ENCODE measurements around the gene CDC7.

The CDC7 gene

GRCh38 chr1:91549041-91549735 lies 48.5 kb downstream of the CDC7 start:
- no peak for DNase-seq (ENCODE audit: low spot score)

GRCh38 chr1:91550961-91551360 lies 50.3 kb downstream of the CDC7 start:
- no peak for DNase-seq (ENCODE audit: low spot score)

GRCh38 chr1:91552091-91552490 lies 51.4 kb downstream of the CDC7 start:
- DNase-seq (ENCODE audit: low spot score), result no peak

- no peak for DNase-seq (ENCODE audit: low spot score)
These were observed 51.9 kb downstream of the CDC7 start for GRCh38 chr1:91552596-91552995.

GRCh38 chr1:91553177-91553591 lies 52.5 kb downstream of the CDC7 start:
- DNase-seq (ENCODE audit: low spot score), result peak; percentile 49

- no peak for DNase-seq (ENCODE audit: low spot score)
These were observed 54.6 kb downstream of the CDC7 start for GRCh38 chr1:91555074-91555730.

- no peak for DNase-seq (ENCODE audit: low spot score)
These were observed 55.3 kb downstream of the CDC7 start for GRCh38 chr1:91555821-91556531.

GRCh38 chr1:91556556-91556955 lies 55.9 kb downstream of the CDC7 start:
- DNase-seq (ENCODE audit: low spot score), result no peak

GRCh38 chr1:91557039-91557690 lies 56.5 kb downstream of the CDC7 start:
- DNase-seq (ENCODE audit: low spot score), result no peak

- DNase-seq (ENCODE audit: low spot score), result no peak
These were observed 57.2 kb downstream of the CDC7 start for GRCh38 chr1:91557826-91558225.

GRCh38 chr1:91559046-91559750 lies 58.5 kb downstream of the CDC7 start:
- no peak for DNase-seq (ENCODE audit: low spot score)

GRCh38 chr1:91559838-91560565 lies 59.4 kb downstream of the CDC7 start:
- DNase-seq (ENCODE audit: low spot score), result no peak

- no peak for DNase-seq (ENCODE audit: low spot score)
These were observed 64.4 kb downstream of the CDC7 start for GRCh38 chr1:91564888-91565701.

- no peak for DNase-seq (ENCODE audit: low spot score)
These were observed 66.9 kb downstream of the CDC7 start for GRCh38 chr1:91567583-91567982.

- DNase-seq (ENCODE audit: low spot score), result no peak
These were observed 67.6 kb downstream of the CDC7 start for GRCh38 chr1:91568261-91568660.

- no peak for DNase-seq (ENCODE audit: low spot score)
These were observed 68.9 kb downstream of the CDC7 start for GRCh38 chr1:91569411-91570119.

GRCh38 chr1:91570120-91570448 lies 69.4 kb downstream of the CDC7 start:
- no peak for DNase-seq (ENCODE audit: low spot score)

- no peak for DNase-seq (ENCODE audit: low spot score)
These were observed 71.4 kb downstream of the CDC7 start for GRCh38 chr1:91572044-91572443.

Measured in pons (tissue), 1 donor.